Cerebellar nuclear complex (tissue), 1 donor: ENCODE data around the gene HSPG2.
"Not testable (repeated sequence)": the region's sequence is repeated elsewhere in the genome, so short reads cannot be mapped to it uniquely, and the experiment has no call there.

Experiments used
- DNase-seq, 2 experiments: peaks; one replicate each; lab custom pipeline; 2025; lab: John Stamatoyannopoulos, UW

HSPG2 gene

GRCh38 chr1:21932127-21932526 lies 5.0 kb downstream of the HSPG2 start:
- no peak for DNase-seq

- no peak for DNase-seq
Measured at GRCh38 chr1:21931171-21932093, 5.7 kb downstream of the HSPG2 start.

DNA sequence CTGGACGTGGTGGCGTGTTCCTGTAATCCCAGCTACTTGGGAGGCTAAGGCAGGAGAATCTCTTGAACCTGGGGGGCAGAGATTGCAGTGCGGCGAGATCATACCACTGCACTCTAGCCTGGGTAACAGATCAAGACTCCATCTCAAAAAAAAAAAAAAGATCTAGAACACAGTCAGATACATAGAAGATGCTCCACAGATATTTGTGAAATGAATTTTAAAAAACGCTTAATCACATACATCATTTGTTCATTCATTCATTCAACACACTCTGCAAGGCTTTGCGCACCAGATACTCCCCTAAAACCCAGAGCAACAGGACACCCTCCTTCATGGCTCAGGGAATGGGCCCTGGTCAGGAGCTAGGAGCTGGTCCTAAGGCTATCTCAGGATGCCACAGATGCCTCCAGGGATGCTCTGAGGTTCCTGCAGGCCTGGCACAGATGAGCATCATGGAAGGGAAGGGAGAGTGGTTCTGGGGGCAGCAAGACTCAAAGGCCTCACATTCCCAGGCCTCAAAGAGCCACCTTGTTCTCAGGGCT lies 6.4 kb downstream of the HSPG2 start:
- no peak for DNase-seq

GRCh38 chr1:21930080-21930571 lies 7.0 kb downstream of the HSPG2 start:
- DNase-seq: no peak

DNA sequence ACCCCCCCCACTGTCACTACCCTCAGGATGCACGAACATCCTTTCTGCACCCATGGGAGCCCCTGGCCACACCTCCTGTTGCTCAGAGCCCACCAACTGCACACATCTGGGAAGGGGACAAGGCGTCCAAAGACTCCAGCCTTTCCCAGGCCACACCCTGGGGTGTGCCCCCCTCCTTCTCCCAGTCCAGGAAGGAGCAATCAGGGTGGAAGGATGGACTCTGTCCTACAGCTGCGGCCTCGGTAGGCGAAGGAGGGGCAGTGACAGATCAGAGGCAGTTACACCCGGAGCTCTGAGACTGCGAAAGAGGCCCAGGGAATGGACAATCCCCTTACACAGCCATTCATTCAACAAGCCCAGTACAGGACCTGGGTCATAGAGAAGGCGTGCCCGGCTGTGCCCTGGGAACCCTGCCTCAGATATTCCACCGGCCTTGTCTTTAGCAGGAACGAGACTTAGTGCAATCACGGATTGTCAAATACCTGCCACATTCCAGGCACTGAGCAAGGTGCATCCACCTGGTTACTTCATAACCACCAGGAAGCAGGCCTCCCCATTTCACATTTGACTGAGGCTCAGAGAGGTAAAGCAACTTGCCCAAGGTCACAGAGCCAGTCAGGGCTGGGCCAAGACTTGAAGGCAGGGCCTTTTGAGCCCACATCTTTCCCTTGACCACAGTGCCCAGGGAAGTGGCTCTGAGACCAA lies 9.4 kb downstream of the HSPG2 start:
- no peak for DNase-seq

- no peak for DNase-seq
Measured at GRCh38 chr1:21926814-21927532, 10.1 kb downstream of the HSPG2 start.

DNA sequence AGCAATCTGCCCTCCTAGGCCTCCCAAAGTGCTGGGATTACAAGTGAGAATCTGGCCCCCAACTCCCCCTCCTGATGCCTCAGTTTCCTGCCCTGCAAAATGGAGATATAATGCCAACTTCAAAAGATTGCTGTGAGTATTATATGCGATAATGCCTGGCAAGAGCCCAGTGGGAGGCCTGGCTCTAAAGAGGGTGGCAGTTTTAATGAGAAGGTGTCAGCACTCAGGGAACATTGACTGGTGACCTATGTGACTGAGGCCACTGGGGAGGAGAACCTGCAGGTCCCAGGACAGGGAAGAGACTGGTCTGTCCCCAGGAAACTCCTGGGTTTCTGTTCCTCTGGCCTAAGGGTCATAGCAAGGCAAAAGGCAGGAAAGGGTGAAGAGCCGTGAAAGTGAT lies 11.0 kb downstream of the HSPG2 start:
- DNase-seq: no peak

GRCh38 chr1:21925334-21925940 lies 11.7 kb downstream of the HSPG2 start:
- DNase-seq: no peak

DNA sequence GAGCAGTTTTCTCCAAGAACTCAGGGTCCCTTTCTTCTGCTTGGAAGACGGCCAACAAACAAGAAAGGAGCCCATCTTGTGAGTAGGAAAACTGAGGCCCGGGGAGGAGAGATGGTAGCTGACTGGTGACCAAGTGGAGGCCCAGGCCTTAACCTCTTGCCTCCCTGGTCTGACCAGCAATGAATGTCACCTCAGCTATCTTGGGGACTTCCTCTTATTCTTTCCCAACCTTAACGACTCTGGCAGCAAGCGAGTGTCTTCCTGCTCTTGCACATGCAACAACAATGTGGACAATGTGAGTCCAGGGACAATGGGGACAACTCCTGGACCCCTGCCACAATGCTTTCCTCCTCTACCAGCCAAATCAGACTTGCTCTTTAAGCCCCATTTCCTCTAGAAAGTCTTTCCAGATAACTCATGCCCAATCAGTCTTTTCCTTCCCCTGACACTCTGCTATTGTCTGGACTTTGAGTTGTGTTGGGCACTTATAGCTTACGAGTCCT lies 12.6 kb downstream of the HSPG2 start:
- DNase-seq: no peak

DNA sequence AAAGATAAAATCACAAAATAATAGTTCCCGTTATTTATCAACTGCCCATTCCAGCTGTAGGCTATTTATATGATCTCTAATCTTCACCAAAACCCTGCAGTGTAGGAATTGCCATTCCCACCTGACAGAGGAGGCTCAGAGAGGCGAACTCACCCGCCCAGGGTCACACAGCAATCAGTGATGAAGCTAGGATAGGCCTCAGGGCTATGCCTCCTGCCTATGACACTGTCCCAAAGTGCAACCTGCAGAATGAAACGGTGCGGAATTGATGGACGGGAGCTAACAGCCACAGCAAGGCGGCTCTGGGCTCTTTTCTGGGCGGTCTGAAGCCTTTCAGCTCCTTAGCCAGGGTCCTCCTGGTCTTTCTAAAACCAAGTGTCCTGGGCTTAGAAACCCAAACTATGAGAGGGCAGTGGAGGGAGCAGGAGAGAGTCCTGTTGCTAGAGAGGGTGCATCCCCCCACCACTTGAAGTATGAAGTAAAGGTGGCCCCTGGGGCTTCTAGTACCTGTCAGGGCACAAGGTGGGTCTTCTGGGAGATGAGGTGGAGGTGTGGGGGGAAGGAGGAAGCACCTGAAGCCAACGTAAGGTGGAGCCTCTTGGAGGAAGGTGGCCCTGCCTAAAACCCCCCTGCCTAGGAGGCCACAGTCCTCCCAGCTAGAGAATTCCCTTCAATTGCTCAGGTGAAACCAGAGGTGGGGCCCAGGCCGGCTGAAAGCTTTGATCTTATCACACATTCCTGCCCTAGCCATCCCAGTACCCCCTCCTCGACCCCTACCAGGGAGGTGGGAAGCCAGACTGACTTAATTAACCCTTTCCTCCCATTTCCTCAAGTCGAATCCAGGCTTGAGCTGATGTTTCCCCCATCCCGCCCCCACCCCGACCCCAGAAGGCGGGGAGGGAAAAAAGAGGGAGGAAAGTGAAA lies 14.8 kb downstream of the HSPG2 start:
- no peak for DNase-seq

GRCh38 chr1:21921100-21921875 lies 15.8 kb downstream of the HSPG2 start:
- DNase-seq: no peak

GRCh38 chr1:21919520-21919919 lies 17.6 kb downstream of the HSPG2 start:
- no peak for DNase-seq

GRCh38 chr1:21917239-21917631 lies 19.9 kb downstream of the HSPG2 start:
- not testable (repeated sequence) for DNase-seq

- DNase-seq: no peak
Measured at GRCh38 chr1:21916447-21917238, 20.5 kb downstream of the HSPG2 start.

DNA sequence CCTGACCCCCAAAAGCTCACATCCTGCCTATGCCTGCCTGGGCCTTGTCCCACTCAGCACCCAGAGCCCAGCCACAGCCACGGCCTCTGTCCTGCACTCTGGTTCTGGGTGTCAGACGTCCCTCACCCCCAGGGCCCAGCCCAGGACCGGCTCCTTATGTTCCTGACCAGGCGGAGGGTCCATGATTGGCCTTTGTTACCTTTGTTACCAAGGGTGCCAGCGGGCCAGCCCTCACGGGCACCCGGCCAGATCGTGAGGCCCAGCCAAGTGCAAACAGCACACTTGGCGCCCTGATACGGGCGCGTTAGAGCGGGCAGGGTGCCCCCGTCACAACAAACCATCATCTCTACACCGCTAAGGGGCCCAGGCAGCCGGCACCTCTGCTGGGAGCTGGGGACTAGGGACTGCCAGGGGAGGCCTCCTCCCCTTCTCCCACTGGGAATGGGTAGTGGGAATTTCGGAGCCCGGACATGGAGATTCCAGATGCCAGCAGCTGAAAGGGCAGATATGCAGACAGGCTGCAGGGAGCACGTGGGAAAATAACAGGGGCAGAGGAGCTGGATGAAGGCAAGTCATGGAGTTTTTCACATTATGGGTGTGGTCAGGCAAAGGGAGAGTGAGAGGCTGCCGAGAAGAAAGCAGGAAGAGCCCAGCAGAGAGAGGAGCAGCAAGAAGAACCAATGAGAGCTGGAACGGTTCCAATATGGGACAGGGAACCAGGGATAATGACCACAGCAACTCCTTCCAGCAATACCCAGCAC lies 22.1 kb downstream of the HSPG2 start:
- DNase-seq: no peak

DNA sequence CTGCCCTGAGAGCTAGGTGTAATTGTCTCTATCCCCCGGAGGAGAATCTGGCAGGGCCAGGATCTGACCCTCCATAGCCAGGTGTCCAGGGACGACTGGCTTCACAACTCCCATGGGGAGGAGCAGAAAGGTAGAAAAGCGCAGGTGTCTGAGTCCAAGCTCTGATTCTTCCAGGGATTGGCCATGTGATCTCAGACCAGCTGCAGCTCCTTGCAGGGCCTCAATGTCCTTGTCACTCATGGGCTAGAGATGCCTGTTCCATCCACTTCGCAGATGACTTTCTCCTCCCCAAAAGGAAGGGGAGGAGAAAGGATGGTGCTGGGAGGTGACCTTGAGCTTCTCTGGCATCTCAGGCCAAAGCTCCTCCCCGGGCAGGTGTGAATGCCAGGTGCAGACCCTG lies 22.7 kb downstream of the HSPG2 start:
- DNase-seq: no peak

- no peak for DNase-seq
Measured at GRCh38 chr1:21913763-21914162, 23.3 kb downstream of the HSPG2 start.

DNA sequence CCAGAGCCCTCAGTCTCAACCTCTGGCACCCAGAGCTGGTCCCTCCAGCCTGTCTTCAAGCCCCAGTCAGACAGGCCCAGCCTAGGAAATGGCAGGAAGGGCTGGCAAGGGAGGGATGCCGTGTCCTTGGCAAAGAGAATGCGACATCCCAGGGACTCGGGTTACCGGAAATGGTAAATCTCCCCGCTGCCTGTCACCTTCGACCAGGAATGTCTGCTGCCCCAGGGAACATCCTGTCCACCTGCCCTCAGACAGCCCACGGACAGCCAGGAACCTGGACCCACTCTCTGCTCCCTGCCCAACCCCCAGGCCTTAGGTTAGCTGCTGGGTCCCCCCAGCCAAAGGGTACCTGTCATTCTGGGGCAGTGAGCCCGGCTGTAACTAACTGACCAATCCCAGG lies 23.9 kb downstream of the HSPG2 start:
- no peak for DNase-seq
